Measurements from ENCODE around the gene ALK.

DNA sequence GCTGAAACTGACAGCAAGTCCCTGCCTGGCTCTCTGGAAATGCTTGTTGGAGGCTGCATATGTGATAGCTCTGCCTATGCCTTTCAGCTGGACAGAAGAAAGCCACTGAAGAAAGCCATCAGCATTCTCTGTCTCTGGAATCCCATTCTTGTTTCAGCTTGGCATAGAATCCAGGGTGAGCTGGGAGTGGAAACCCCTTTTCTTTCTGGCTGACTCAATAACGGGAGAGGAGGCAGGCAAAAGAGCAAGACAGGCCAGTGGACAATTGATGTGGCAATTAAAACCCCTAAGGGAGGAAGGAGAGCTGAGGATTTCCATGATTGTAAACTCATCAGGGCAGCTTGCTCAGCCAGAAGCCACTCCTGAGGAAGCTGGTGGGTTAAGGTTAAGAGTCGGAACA, 598.1 kb downstream of the ALK start:
- TF ChIP-seq, protein P1, sequence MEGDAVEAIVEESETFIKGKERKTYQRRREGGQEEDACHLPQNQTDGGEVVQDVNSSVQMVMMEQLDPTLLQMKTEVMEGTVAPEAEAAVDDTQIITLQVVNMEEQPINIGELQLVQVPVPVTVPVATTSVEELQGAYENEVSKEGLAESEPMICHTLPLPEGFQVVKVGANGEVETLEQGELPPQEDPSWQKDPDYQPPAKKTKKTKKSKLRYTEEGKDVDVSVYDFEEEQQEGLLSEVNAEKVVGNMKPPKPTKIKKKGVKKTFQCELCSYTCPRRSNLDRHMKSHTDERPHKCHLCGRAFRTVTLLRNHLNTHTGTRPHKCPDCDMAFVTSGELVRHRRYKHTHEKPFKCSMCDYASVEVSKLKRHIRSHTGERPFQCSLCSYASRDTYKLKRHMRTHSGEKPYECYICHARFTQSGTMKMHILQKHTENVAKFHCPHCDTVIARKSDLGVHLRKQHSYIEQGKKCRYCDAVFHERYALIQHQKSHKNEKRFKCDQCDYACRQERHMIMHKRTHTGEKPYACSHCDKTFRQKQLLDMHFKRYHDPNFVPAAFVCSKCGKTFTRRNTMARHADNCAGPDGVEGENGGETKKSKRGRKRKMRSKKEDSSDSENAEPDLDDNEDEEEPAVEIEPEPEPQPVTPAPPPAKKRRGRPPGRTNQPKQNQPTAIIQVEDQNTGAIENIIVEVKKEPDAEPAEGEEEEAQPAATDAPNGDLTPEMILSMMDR (IDR thresholded peaks at IDR 0.05) = no peak
- no peak for TF ChIP-seq POLR2A (IDR thresholded peaks at IDR 0.05)
